ENCODE data around the gene FNDC1.

FNDC1 gene

GRCh38 chr6:159313018-159313417, 143.8 kb downstream of the FNDC1 start:
- no peak for DNase-seq

- no peak for DNase-seq
Measured at GRCh38 chr6:159315562-159315961, 146.4 kb downstream of the FNDC1 start.

- DNase-seq: no peak
Measured at GRCh38 chr6:159317430-159317829, 148.2 kb downstream of the FNDC1 start.

GRCh38 chr6:159321267-159321666, 152.1 kb downstream of the FNDC1 start:
- DNase-seq: no peak
